Neural progenitor cell (in vitro differentiated cells): Measurements from ENCODE around the gene GAD1. TPM values are rescaled to one million over a fixed set of nuclear protein-coding genes. Genes with fewer than 3 reads are reported as not detected.
A peak's percentile ranks its signal among the peaks of the same experiment; 100 is the strongest.

Experiments used
- DNase-seq: peaks from one replicate; pipeline ENCODE4 v3.0.0-alpha.2; 2016; ENCODE audit warnings: low spot score
- H2AFZ ChIP-seq: fragments of 200-600 bp; sonication (generic); replicated peaks from 2 replicates; pipeline ENCODE4 v1.6.1; 2016; ENCODE audit warnings: antibody characterized with exemption
- H3F3A ChIP-seq: fragments of 200-600 bp; sonication (generic); 2 replicates; pipeline ENCODE4 v1.6.1; 2016; ENCODE audit warnings: antibody characterized with exemption, low read depth
- H3K27ac ChIP-seq: fragments of 200-600 bp; sonication (generic); 2 replicates; pipeline ENCODE4 v1.5.1; 2016; ENCODE audit warnings: mild to moderate bottlenecking
- H3K27me3 ChIP-seq: fragments of 200-600 bp; sonication (generic); 2 replicates; pipeline ENCODE4 v1.6.1; 2016; ENCODE audit warnings: mild to moderate bottlenecking, moderate library complexity
- H3K36me3 ChIP-seq: fragments of 200-600 bp; sonication (generic); 2 replicates; pipeline ENCODE4 v1.5.1; 2016
- H3K4me1 ChIP-seq: fragments of 200-600 bp; sonication (generic); 2 replicates; pipeline ENCODE4 v1.6.1; 2016; ENCODE audit warnings: mixed run types
- H3K4me2 ChIP-seq: fragments of 200-600 bp; sonication (generic); 2 replicates; pipeline ENCODE4 v1.6.1; 2016
- H3K4me3 ChIP-seq: fragments of 200-600 bp; sonication (generic); 2 replicates; pipeline ENCODE4 v1.5.1; 2016
- H3K79me2 ChIP-seq: fragments of 200-600 bp; sonication (generic); 2 replicates; pipeline ENCODE4 v1.6.1; 2016; ENCODE audit warnings: low read depth
- H3K9ac ChIP-seq: fragments of 200-600 bp; sonication (generic); 2 replicates; pipeline ENCODE4 v1.6.1; 2016
- H3K9me3 ChIP-seq: fragments of 200-600 bp; sonication (generic); 2 replicates; pipeline ENCODE4 v1.5.1; 2016; ENCODE audit warnings: low read depth
- H4K20me1 ChIP-seq: fragments of 200-600 bp; sonication (generic); 2 replicates; pipeline ENCODE4 v1.6.1; 2016; ENCODE audit warnings: low read depth
- H3K27ac Mint-ChIP-seq: 3 replicates; pipeline ENCODE4 v1.8.0; 2021; ENCODE audit warnings: mixed read lengths
- H3K27me3 Mint-ChIP-seq: 2 replicates; pipeline ENCODE4 v1.8.0; 2022; ENCODE audit warnings: low read depth, mild to moderate bottlenecking, inconsistent platforms, moderate library complexity, mixed read lengths; ENCODE audit not compliant: insufficient read depth
- H3K36me3 Mint-ChIP-seq: 3 replicates; pipeline ENCODE4 v1.8.0; 2021; ENCODE audit warnings: mixed read lengths
- H3K4me1 Mint-ChIP-seq: 3 replicates; pipeline ENCODE4 v1.8.0; 2021; ENCODE audit warnings: mixed read lengths
- H3K4me3 Mint-ChIP-seq: 3 replicates; pipeline ENCODE4 v1.8.0; 2021; ENCODE audit warnings: mild to moderate bottlenecking, moderate library complexity, mixed read lengths
- H3K9me3 Mint-ChIP-seq: 3 replicates; pipeline ENCODE4 v1.8.0; 2020; ENCODE audit warnings: mixed read lengths
- CTCF ChIP-seq: fragments of 200-600 bp; sonication (generic); IDR thresholded peaks from 2 replicates; pipeline ENCODE4 v1.5.1; 2017; ENCODE audit warnings: antibody characterized with exemption, mild to moderate bottlenecking
- EZH2 ChIP-seq: fragments of 200-600 bp; sonication (generic); IDR thresholded peaks from 2 replicates; pipeline ENCODE4 v1.6.1; 2017; ENCODE audit warnings: antibody characterized with exemption, mild to moderate bottlenecking, moderate library complexity
- EZH2phosphoT487 ChIP-seq: fragments of 200-600 bp; sonication (generic); IDR thresholded peaks from 2 replicates; pipeline ENCODE4 v1.6.1; 2017; ENCODE audit warnings: antibody characterized with exemption
- total RNA-seq: library from RNA; depleted of rRNA; stranded (reverse); fragments of >200 nt; gene quantifications from 2 replicates; pipeline ENCODE4 v1.2.3, GENCODE V29; 2015; ENCODE audit warnings: low replicate concordance

The GAD1 gene
- total RNA-seq, 1 donor from 2014 or later = 10.7 TPM

- H3K79me2 ChIP-seq = no peaks in the 10 kb centered on the region
- no peak overlapping the region for H3K9ac ChIP-seq
- Mint-ChIP-seq H3K9me3 (peaks cover 3% of the 10 kb centered on the region), H3K27me3 (peaks cover 2% of the 10 kb centered on the region), H3K27ac (no peak overlapping the region), H3K4me3 (no peak overlapping the region), H3K4me1 (peaks cover 4% of the 10 kb centered on the region), H3K36me3 (no peaks in the 10 kb centered on the region)
- H3K9me3 ChIP-seq = no peaks in the 10 kb centered on the region
- peaks cover 5% of the 10 kb centered on the region for H3F3A ChIP-seq
- no peak overlapping the region for H2AFZ ChIP-seq
- H3K27ac ChIP-seq = no peak overlapping the region
- H3K27me3 ChIP-seq = no peaks in the 10 kb centered on the region
- H3K4me3 ChIP-seq = no peak overlapping the region
- no peaks in the 10 kb centered on the region for H3K36me3 ChIP-seq
- TF ChIP-seq CTCF = no peak
- no peak for TF ChIP-seq EZH2phosphoT487
- no peak for TF ChIP-seq EZH2
- no peaks in the 10 kb centered on the region for H4K20me1 ChIP-seq
- no peak for DNase-seq
- H3K4me1 ChIP-seq = peaks cover 7% of the 10 kb centered on the region
- no peak overlapping the region for H3K4me2 ChIP-seq
Observed at GRCh38 chr2:170895023-170895757, 78.5 kb downstream of the GAD1 start.

GRCh38 chr2:170896622-170897021 lies 79.9 kb downstream of the GAD1 start:
- H3K27me3 ChIP-seq = no peaks in the 10 kb centered on the region
- H3K27ac Mint-ChIP-seq = no peak overlapping the region

GRCh38 chr2:170897108-170897507 lies 80.4 kb downstream of the GAD1 start:
- Mint-ChIP-seq H3K27ac (no peak overlapping the region), H3K4me1 (peaks cover 4% of the 10 kb centered on the region), H3K9me3 (peaks cover 3% of the 10 kb centered on the region), H3K36me3 (no peaks in the 10 kb centered on the region), H3K4me3 (no peak overlapping the region), H3K27me3 (peaks cover 2% of the 10 kb centered on the region)
- Histone ChIP-seq H3K79me2 (no peaks in the 10 kb centered on the region), H3K9me3 (no peaks in the 10 kb centered on the region), H3K27me3 (no peaks in the 10 kb centered on the region), H3K4me1 (peaks cover 7% of the 10 kb centered on the region), H3K9ac (no peak overlapping the region), H2AFZ (no peak overlapping the region), H4K20me1 (no peaks in the 10 kb centered on the region), H3K4me2 (no peak overlapping the region), H3K27ac (no peak overlapping the region), H3K4me3 (no peak overlapping the region), H3F3A (peaks cover 5% of the 10 kb centered on the region), H3K36me3 (no peaks in the 10 kb centered on the region)
- no peak for TF ChIP-seq EZH2phosphoT487
- TF ChIP-seq CTCF = no peak
- TF ChIP-seq EZH2 = no peak
- DNase-seq = no peak

More at GRCh38 chr2:170896622-170897021, 79.9 kb downstream of the GAD1 start:
- Histone ChIP-seq H3K27ac (no peak overlapping the region), H2AFZ (no peak overlapping the region), H3K4me1 (peaks cover 7% of the 10 kb centered on the region), H3K4me3 (no peak overlapping the region), H3K9ac (no peak overlapping the region), H3K4me2 (no peak overlapping the region), H3K79me2 (no peaks in the 10 kb centered on the region), H3K36me3 (no peaks in the 10 kb centered on the region), H4K20me1 (no peaks in the 10 kb centered on the region), H3K9me3 (no peaks in the 10 kb centered on the region), H3F3A (peaks cover 5% of the 10 kb centered on the region)
- Mint-ChIP-seq H3K27me3 (peaks cover 2% of the 10 kb centered on the region), H3K9me3 (peaks cover 3% of the 10 kb centered on the region), H3K4me3 (no peak overlapping the region), H3K36me3 (no peaks in the 10 kb centered on the region), H3K4me1 (peaks cover 4% of the 10 kb centered on the region)
- no peak for DNase-seq
- TF ChIP-seq EZH2phosphoT487 = no peak

GRCh38 chr2:170905864-170906263 lies 89.2 kb downstream of the GAD1 start:
- no peaks in the 10 kb centered on the region for H3K27me3 ChIP-seq
- H3K27me3 Mint-ChIP-seq = no peaks in the 10 kb centered on the region
- peak overlapping the region; percentile 90 for H2AFZ ChIP-seq

More at GRCh38 chr2:170905864-170906263, 89.2 kb downstream of the GAD1 start:
- no peak overlapping the region for H3K27ac Mint-ChIP-seq
- Histone ChIP-seq H3K79me2 (no peaks in the 10 kb centered on the region), H3K27ac (no peak overlapping the region), H3K9me3 (no peaks in the 10 kb centered on the region), H3K36me3 (no peaks in the 10 kb centered on the region), H3K4me2 (peak overlapping the region; percentile 31), H3F3A (peaks cover 8% of the 10 kb centered on the region), H3K9ac (no peak overlapping the region), H3K4me3 (no peak overlapping the region), H4K20me1 (no peaks in the 10 kb centered on the region), H3K4me1 (peaks cover 9% of the 10 kb centered on the region)
- peak; percentile 22 for DNase-seq
- no peak overlapping the region for H3K4me3 Mint-ChIP-seq
- no peaks in the 10 kb centered on the region for H3K36me3 Mint-ChIP-seq
- H3K4me1 Mint-ChIP-seq = peaks cover 7% of the 10 kb centered on the region
- peaks cover 15% of the 10 kb centered on the region for H3K9me3 Mint-ChIP-seq
- TF ChIP-seq EZH2 (no peak), EZH2phosphoT487 (no peak), CTCF (no peak)
